ENCODE results near the gene PCDHGA4.
"Not testable (repeated sequence)": the region's sequence is repeated elsewhere in the genome, so short reads cannot be mapped to it uniquely, and the experiment has no call there.

PCDHGA4 gene

GRCh38 chr5:141360685-141361084, 5.9 kb downstream of the PCDHGA4 start:
- Mint-ChIP-seq H3K4me1 (peaks cover 2% of the 10 kb centered on the region), H3K27ac (no peak overlapping the region), H3K4me3 (no peak overlapping the region), H3K9me3 (peaks cover 17% of the 10 kb centered on the region), H3K36me3 (peaks cover 5% of the 10 kb centered on the region), H3K27me3 (peaks cover 23% of the 10 kb centered on the region)
- DNase-seq (ENCODE audit: low spot score in 2 of 2) (no peak), ATAC-seq (ENCODE audit: low read depth) (no peak)

GRCh38 chr5:141362719-141363118, 7.9 kb downstream of the PCDHGA4 start:
- H3K27me3 Mint-ChIP-seq: peaks cover 19% of the 10 kb centered on the region
- peaks cover 5% of the 10 kb centered on the region for H3K36me3 Mint-ChIP-seq
- peaks cover 2% of the 10 kb centered on the region for H3K4me1 Mint-ChIP-seq
- peak overlapping the region; percentile 52 for H3K4me3 Mint-ChIP-seq
- DNase-seq (ENCODE audit: low spot score in 2 of 2): no peak
- H3K27ac Mint-ChIP-seq: peak overlapping the region; percentile 60
- H3K9me3 Mint-ChIP-seq: peaks cover 15% of the 10 kb centered on the region
- ATAC-seq (ENCODE audit: low read depth): no peak

- Mint-ChIP-seq H3K4me1 (peaks cover 2% of the 10 kb centered on the region), H3K27ac (no peak within 1 kb of the TSS), H3K36me3 (peaks cover 5% of the 10 kb centered on the region), H3K4me3 (no peak within 1 kb of the TSS), H3K27me3 (peaks cover 15% of the 10 kb centered on the region), H3K9me3 (peaks cover 11% of the 10 kb centered on the region)
- no peak for ATAC-seq (ENCODE audit: low read depth)
- no peak for DNase-seq (ENCODE audit: low spot score in 2 of 2)
These were observed 9.3 kb downstream of the PCDHGA4 start, which contains the start of gene PCDHGA5 for GRCh38 chr5:141363952-141364660. Gene PCDHGA5, plus strand, starts transcription at chr5:141364162. Its CDS starts 169 bp downstream, at chr5:141364331.

- Mint-ChIP-seq H3K27ac (no peak overlapping the region), H3K4me3 (no peak overlapping the region), H3K27me3 (peaks cover 16% of the 10 kb centered on the region), H3K9me3 (peaks cover 12% of the 10 kb centered on the region), H3K36me3 (peaks cover 6% of the 10 kb centered on the region), H3K4me1 (peaks cover 5% of the 10 kb centered on the region)
- DNase-seq (ENCODE audit: low spot score in 2 of 2): no peak
- ATAC-seq (ENCODE audit: low read depth): no peak
These were observed 11.4 kb downstream of the PCDHGA4 start for GRCh38 chr5:141366016-141366896.

- Mint-ChIP-seq H3K4me3 (peak within 1 kb of the TSS; percentile 95), H3K9me3 (peaks cover 8% of the 10 kb centered on the region), H3K27ac (peak within 1 kb of the TSS; percentile 41), H3K4me1 (peaks cover 2% of the 10 kb centered on the region), H3K36me3 (peaks cover 3% of the 10 kb centered on the region), H3K27me3 (peaks cover 15% of the 10 kb centered on the region)
- peak in 1 of 2 donors; percentile 20 for DNase-seq (ENCODE audit: low spot score in 2 of 2)
- ATAC-seq (ENCODE audit: low read depth): peak; percentile 93
These were observed 15.4 kb downstream of the PCDHGA4 start, which contains the start of gene PCDHGB3 for GRCh38 chr5:141369994-141370848. Gene PCDHGB3, plus strand, starts transcription at chr5:141370242. Its CDS starts 153 bp downstream, at chr5:141370395.

- peaks cover 8% of the 10 kb centered on the region for H3K9me3 Mint-ChIP-seq
- DNase-seq (ENCODE audit: low spot score in 2 of 2): no peak
- H3K4me1 Mint-ChIP-seq: peaks cover 2% of the 10 kb centered on the region
- no peak overlapping the region for H3K27ac Mint-ChIP-seq
- H3K27me3 Mint-ChIP-seq: peaks cover 10% of the 10 kb centered on the region
- no peak for ATAC-seq (ENCODE audit: low read depth)
- H3K4me3 Mint-ChIP-seq: no peak overlapping the region
- H3K36me3 Mint-ChIP-seq: peaks cover 3% of the 10 kb centered on the region
These were observed 17.0 kb downstream of the PCDHGA4 start for GRCh38 chr5:141371572-141372475.

- no peak for ATAC-seq (ENCODE audit: low read depth)
- H3K9me3 Mint-ChIP-seq: peaks cover 10% of the 10 kb centered on the region
These were observed 19.0 kb downstream of the PCDHGA4 start, which contains the start of gene PCDHGA6 for GRCh38 chr5:141373673-141374317. Gene PCDHGA6, plus strand, starts transcription at chr5:141373891. Its CDS starts 193 bp downstream, at chr5:141374084.

GRCh38 chr5:141374627-141375026, 19.8 kb downstream of the PCDHGA4 start:
- DNase-seq (ENCODE audit: low spot score in 2 of 2) (no peak), ATAC-seq (ENCODE audit: low read depth) (no peak)
- Mint-ChIP-seq H3K27ac (no peak overlapping the region), H3K9me3 (peaks cover 10% of the 10 kb centered on the region), H3K4me3 (no peak overlapping the region), H3K27me3 (peaks cover 11% of the 10 kb centered on the region), H3K36me3 (peaks cover 6% of the 10 kb centered on the region), H3K4me1 (peaks cover 2% of the 10 kb centered on the region)

More at GRCh38 chr5:141373673-141374317, 19.0 kb downstream of the PCDHGA4 start, which contains the start of gene PCDHGA6:
- peaks cover 2% of the 10 kb centered on the region for H3K4me1 Mint-ChIP-seq
- DNase-seq (ENCODE audit: low spot score in 2 of 2): no peak
- peaks cover 9% of the 10 kb centered on the region for H3K27me3 Mint-ChIP-seq
- no peak within 1 kb of the TSS for H3K27ac Mint-ChIP-seq
- peak within 1 kb of the TSS; percentile 24 for H3K4me3 Mint-ChIP-seq
- H3K36me3 Mint-ChIP-seq: peaks cover 5% of the 10 kb centered on the region

- not testable (repeated sequence) for H3K4me3 Mint-ChIP-seq; H3K4me1 Mint-ChIP-seq; H3K36me3 Mint-ChIP-seq; H3K9me3 Mint-ChIP-seq; H3K27ac Mint-ChIP-seq; DNase-seq (ENCODE audit: low spot score in 2 of 2); ATAC-seq (ENCODE audit: low read depth)
- H3K27me3 Mint-ChIP-seq: peaks cover 11% of the 10 kb centered on the region
These were observed 20.8 kb downstream of the PCDHGA4 start for GRCh38 chr5:141375444-141376155.

GRCh38 chr5:141382469-141383294, 27.9 kb downstream of the PCDHGA4 start, which contains the start of gene PCDHGA7:
Gene PCDHGA7, plus strand, starts transcription at chr5:141382742. Its CDS starts 158 bp downstream, at chr5:141382900.
- no peak within 1 kb of the TSS for H3K27ac Mint-ChIP-seq
- H3K9me3 Mint-ChIP-seq: peaks cover 7% of the 10 kb centered on the region
- no peaks in the 10 kb centered on the region for H3K4me1 Mint-ChIP-seq
- ATAC-seq (ENCODE audit: low read depth): no peak
- DNase-seq (ENCODE audit: low spot score in 2 of 2): peak in 1 of 2 donors; percentile 9
- peaks cover 21% of the 10 kb centered on the region for H3K27me3 Mint-ChIP-seq
- peak within 1 kb of the TSS; percentile 78 for H3K4me3 Mint-ChIP-seq
- H3K36me3 Mint-ChIP-seq: peaks cover 3% of the 10 kb centered on the region

GRCh38 chr5:141383345-141383744, 28.5 kb downstream of the PCDHGA4 start:
- Mint-ChIP-seq H3K27me3 (peaks cover 21% of the 10 kb centered on the region), H3K27ac (no peak overlapping the region), H3K36me3 (peaks cover 3% of the 10 kb centered on the region), H3K4me3 (no peak overlapping the region), H3K9me3 (peaks cover 7% of the 10 kb centered on the region), H3K4me1 (no peaks in the 10 kb centered on the region)
- DNase-seq (ENCODE audit: low spot score in 2 of 2) (no peak), ATAC-seq (ENCODE audit: low read depth) (no peak)
